RWPE1 (cell line): ENCODE measurements around the gene RAD52.
A peak's percentile ranks its signal among the peaks of the same experiment; 100 is the strongest.

Source experiments
- CTCF ChIA-PET: fragments of 350-600 bp; sonication (Branson Sonifier 250); formaldehyde crosslinking; extraction: SDS; loops from one replicate; lab custom pipeline; 2021; lab: Yijun Ruan, JAX
- POLR2A ChIA-PET: fragments of 400-600 bp; formaldehyde crosslinking; extraction: SDS; loops from one replicate; lab custom pipeline; 2020; ENCODE audit warnings: antibody characterized with exemption; ENCODE audit not compliant: low non-redundant PET; lab: Yijun Ruan, JAX
- DNase-seq: peaks from one replicate; pipeline ENCODE4 v3.0.0; 2012; ENCODE audit warnings: low spot score
- H3K27ac ChIP-seq: fragments of 450-650 bp; 2 replicates; pipeline ENCODE4 v1.5.1; 2017
- TF ChIP-seq, protein P1 (sequence below): fragments of 450-650 bp; conservative IDR thresholded peaks from 2 replicates; pipeline ENCODE4 v1.5.1; 2017; ENCODE audit warnings: low read depth, mild to moderate bottlenecking

Gene RAD52

DNA sequence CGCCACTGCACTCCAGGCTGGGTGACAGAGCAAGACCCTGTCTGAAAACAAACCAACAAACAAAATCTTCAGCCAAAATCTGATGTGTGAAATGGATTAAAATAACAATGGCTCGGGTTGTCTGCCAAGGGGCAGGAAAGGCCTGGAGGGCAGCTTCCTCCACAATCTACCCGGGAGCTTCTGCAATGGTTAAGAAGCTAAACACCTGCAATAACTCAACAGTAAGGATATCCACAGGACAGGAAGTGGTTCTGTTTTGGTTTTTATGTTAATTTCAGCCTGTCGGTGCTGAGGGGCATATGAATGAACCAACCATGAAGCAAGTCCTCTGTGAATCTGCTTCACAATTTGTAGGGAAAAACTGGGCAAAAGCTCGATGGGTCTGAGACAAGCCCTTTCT lies 34.4 kb downstream of the RAD52 start:
- no peak for DNase-seq
- TF ChIP-seq, protein P1, sequence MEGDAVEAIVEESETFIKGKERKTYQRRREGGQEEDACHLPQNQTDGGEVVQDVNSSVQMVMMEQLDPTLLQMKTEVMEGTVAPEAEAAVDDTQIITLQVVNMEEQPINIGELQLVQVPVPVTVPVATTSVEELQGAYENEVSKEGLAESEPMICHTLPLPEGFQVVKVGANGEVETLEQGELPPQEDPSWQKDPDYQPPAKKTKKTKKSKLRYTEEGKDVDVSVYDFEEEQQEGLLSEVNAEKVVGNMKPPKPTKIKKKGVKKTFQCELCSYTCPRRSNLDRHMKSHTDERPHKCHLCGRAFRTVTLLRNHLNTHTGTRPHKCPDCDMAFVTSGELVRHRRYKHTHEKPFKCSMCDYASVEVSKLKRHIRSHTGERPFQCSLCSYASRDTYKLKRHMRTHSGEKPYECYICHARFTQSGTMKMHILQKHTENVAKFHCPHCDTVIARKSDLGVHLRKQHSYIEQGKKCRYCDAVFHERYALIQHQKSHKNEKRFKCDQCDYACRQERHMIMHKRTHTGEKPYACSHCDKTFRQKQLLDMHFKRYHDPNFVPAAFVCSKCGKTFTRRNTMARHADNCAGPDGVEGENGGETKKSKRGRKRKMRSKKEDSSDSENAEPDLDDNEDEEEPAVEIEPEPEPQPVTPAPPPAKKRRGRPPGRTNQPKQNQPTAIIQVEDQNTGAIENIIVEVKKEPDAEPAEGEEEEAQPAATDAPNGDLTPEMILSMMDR: no peak
- peak overlapping the region; percentile 65 for H3K27ac ChIP-seq
- ChIA-PET POLR2A (no interaction called here), CTCF (interaction anchor here (0.6 kb wide), 1 partner anchor 344 kb away, joined by 3 read pairs; no protein-coding TSS in a partner anchor)

DNA sequence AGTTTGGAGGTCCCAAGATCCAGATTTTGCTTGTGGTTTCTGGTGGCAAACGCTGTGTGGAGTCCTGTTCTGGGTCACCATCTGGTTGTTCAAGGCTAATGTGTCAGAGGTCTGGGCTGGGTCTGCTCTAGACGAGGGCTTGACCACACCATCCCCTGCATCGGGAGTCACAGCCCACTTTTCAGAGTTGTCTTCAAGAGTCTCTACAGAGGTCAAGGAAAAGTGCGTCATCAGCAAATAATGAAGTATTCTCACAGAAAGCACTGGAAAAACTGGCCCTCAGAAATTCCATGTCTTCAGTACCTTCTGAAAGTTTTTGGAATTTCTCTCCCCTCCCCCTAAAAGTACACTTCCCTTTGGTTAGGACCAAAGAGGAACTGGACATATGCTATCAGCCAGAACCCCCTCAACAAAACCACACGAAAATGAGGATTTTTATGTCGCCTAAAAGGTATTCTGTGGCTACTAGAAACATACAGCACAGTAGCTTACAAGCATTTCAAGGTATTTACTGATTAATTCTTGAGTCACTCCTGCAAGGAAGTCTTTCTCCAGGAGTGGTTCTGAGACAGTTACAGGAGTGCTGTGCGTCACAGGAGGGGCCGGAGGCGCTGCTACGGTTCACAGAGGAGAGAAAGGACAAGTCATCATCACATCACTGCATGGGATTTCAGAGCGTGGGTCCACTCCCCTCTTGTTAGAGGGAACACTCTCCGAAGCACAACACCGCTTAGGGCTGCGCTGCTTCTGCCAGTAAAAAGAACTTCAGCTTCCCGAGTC lies 35.4 kb downstream of the RAD52 start:
- DNase-seq: peak; percentile 85
- ChIA-PET POLR2A (no interaction called here), CTCF (interaction anchor here (0.6 to 1.9 kb wide), 4 partner anchors 20 to 1123 kb away, joined by 3 to 5 read pairs (median 4); partner anchors contain the start of gene RAD52)
- peak overlapping the region; percentile 65 for H3K27ac ChIP-seq
- TF ChIP-seq, protein P1: no peak

DNA sequence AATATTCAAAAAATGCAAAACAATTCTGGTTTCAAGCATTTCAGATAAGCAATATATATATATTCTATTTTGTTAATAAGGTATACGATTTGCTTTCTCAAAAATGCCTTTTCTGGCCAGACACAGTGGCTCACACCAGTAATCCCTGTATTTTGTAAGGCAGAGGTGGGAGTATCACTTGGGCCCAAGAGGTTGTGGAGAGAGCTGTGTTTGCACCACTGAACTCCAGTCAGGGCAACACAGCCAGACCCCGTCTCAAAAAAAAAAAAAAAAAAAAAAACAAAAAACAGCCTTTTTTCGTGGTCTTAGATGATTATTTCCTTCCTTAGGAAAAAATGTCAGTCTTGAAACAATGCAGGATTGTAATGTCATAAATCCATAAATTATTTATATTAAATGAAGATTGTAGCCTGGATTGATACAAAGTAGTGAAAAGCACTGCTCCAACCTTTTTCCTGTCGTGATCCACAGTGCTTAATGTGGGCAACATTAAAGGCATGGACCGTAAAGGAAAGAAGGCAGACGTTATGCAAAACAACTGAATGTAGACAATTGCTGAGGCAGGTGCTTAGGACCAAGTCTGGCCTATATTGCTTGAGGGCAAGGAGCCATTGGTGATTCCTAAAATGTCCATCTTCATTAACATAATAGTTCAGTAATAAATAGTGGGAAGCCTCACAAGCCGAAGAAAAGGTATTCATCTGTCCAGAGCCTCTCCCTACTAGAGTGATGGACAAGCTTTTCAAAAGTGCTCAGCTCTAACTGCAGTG lies 36.8 kb downstream of the RAD52 start:
- DNase-seq: no peak
- TF ChIP-seq, protein P1: no peak
- H3K27ac ChIP-seq: no peak overlapping the region
- ChIA-PET CTCF (interaction anchor here (0.5 to 1.9 kb wide), 2 partner anchors 37 to 72 kb away, joined by 4 to 5 read pairs; partner anchors contain the start of gene RAD52), POLR2A (no interaction called here)

DNA sequence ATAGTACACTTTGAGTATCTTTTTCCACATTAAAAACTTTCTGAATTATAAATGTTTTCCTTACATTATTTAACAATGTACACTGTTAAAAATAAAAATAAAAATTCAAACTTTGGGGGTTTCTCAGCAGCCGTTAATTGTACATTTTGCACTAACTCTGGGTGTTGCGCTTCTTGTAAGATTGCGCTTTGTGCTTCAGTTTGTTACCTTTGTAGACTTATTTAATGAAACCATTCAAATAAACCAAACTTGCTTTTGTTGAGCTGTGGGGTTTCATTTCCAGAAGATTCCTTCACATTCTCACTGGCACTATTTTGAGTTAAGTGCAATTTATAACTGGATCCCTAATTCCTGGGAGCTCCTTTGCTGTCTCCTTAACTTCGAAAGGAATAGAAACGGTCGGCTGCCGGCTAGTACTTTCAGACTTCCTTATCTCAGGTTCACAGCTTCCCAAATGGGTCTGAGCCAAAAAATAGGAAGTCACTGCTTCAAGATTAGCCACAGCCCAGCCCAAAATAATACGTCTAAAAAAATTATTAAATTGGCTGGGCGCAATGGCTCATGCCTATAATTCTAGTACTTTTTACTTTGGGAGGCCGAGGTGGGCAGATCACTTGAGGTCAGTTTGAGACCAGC lies 38.2 kb downstream of the RAD52 start:
- TF ChIP-seq, protein P1: no peak
- DNase-seq: no peak
- H3K27ac ChIP-seq: no peak overlapping the region
- CTCF ChIA-PET: interaction anchor here (0.6 kb wide), 1 partner anchor 17 kb away, joined by 3 read pairs; no protein-coding TSS in a partner anchor
- POLR2A ChIA-PET: no interaction called here

DNA sequence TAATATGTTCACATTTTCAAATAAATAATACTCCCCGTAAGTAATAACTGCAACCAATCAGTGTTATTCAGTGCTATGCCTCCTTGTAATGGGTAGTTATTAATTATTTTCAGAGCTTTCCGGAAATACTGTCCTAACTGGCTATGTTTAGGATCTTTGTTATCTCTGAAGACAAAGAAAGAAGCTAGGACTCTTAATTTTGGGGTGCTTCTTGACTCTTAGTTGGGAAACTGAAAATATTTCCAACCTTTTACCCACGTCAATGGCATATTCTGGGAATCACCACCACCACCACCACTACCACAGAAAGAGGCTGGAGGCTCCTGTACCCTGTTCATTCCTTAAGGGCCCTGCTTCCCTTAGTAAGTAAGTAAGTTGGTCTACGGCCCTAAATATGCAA lies 39.1 kb downstream of the RAD52 start:
- TF ChIP-seq, protein P1: no peak
- POLR2A ChIA-PET: no interaction called here
- no peak for DNase-seq
- no peak overlapping the region for H3K27ac ChIP-seq
- CTCF ChIA-PET: interaction anchor here (0.6 kb wide), 1 partner anchor 16 kb away, joined by 3 read pairs; no protein-coding TSS in a partner anchor

DNA sequence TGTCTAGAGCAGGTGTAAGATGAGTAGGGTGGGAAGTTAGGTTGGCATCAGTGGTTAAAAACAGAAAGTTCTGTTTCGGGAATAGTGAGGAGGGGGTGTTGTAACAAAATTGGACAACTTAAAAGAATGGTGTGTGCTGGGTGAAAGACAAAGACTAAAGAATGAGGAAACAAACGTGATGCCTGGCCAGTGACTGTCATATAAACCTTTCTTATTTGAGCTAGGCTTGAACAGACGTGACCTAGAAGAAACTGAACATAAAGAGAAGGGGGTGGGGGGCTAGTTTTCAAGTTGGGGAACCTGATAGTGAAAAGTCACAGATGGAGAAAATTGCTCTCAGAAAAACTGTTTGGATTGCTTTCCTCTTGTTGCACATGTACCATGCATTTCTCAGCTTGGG lies 39.6 kb downstream of the RAD52 start:
- CTCF ChIA-PET: interaction anchor here (0.6 kb wide), 1 partner anchor 12 kb away, joined by 3 read pairs; no protein-coding TSS in a partner anchor
- DNase-seq: no peak
- no peak overlapping the region for H3K27ac ChIP-seq
- TF ChIP-seq, protein P1: no peak
- POLR2A ChIA-PET: no interaction called here
